HG03159 (cell line): ENCODE measurements around the gene SEMA6A.

ENCODE experiments used
- ATAC-seq: cut with Tn5 transposase; IDR thresholded peaks from one replicate; pipeline ENCODE4 v1.9.1; 2021; ENCODE audit warnings: mild to moderate bottlenecking, moderate library complexity; ENCODE audit not compliant: unreplicated experiment

Gene SEMA6A, protein sequence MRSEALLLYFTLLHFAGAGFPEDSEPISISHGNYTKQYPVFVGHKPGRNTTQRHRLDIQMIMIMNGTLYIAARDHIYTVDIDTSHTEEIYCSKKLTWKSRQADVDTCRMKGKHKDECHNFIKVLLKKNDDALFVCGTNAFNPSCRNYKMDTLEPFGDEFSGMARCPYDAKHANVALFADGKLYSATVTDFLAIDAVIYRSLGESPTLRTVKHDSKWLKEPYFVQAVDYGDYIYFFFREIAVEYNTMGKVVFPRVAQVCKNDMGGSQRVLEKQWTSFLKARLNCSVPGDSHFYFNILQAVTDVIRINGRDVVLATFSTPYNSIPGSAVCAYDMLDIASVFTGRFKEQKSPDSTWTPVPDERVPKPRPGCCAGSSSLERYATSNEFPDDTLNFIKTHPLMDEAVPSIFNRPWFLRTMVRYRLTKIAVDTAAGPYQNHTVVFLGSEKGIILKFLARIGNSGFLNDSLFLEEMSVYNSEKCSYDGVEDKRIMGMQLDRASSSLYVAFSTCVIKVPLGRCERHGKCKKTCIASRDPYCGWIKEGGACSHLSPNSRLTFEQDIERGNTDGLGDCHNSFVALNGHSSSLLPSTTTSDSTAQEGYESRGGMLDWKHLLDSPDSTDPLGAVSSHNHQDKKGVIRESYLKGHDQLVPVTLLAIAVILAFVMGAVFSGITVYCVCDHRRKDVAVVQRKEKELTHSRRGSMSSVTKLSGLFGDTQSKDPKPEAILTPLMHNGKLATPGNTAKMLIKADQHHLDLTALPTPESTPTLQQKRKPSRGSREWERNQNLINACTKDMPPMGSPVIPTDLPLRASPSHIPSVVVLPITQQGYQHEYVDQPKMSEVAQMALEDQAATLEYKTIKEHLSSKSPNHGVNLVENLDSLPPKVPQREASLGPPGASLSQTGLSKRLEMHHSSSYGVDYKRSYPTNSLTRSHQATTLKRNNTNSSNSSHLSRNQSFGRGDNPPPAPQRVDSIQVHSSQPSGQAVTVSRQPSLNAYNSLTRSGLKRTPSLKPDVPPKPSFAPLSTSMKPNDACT

DNA sequence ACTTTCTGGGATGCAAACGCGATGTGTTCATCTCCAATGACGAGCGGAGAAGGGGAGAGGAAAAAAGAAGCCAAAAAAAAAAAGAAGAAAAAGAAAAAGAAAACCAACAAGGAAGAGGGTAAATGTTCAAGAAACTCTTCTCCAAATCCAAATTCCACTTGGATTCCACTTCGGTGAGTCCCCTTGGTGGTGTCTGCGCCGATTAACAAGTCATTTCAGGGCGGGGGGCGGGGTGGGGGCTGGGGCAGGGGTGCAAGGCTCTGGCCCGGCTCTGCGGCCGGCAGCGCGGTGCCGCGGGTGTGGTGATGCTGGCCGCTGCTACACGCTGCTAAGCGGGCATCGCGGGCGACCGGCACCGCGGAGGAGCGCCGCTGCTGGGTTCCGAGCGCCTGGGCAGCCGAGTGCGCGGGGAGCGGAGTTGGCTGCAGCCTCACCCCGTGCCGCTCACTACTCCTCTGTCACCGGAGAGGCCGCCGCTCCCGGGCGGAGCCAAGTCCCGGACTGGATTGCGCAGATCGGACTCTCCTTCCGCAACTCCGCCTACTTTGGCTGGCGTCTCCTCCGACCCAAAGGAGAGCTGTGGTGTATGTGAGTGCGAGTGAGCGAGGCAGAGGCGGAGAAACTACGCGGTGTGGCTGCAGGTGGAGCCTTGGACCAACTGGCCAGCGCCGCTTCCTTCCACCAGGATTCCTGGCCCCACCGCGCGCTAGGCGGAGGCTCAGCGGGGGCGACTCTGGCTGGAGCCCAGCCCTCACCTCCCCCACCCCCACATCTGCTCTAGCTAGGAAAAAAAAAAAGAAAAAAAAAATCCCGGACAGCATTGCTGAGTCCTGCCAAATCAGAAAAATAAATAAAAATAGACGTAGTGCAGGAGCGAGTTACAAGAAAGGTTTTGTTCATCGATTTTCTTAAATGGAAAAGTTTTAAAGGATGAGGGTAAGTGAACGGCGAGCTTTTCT lies at the start of gene SEMA6A:
Gene SEMA6A, minus strand, starts transcription at position 457 of the 959 bp plus-strand sequence. CDS start 69,879 bp downstream, outside the sequence.
- ATAC-seq, result peak; percentile 55

DNA sequence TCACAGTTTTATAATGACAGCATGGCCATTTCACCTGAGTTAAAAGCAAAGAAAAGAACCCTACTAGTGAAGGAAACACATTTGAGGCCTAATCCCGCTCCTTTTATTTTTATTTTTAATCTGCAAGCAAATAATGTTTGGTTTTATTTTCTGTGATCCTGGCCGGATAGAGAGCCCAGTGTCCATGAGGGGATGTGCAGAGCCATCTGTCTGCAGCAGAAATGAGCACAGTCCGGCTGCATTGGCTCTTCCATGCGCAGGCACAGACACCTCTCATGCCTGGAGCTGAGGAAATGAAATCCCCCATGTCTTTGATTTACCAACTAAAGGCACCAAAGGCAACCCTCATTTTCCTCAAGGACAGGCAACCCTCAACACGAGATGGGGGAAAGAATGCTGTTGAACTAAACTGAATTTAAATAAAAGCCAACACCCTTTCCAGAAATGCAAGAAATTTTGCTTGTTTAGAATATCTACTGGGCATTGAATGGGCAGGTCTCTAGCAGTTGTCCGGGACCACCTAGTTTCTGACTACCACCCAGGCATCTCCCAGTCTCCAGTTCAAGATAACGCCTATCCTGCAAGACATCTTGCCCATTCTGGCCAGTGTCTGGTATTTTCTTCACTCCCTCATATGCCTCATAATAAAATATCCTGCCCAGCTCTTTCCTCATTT lies 47.9 kb upstream of the SEMA6A start:
- ATAC-seq, result no peak

DNA sequence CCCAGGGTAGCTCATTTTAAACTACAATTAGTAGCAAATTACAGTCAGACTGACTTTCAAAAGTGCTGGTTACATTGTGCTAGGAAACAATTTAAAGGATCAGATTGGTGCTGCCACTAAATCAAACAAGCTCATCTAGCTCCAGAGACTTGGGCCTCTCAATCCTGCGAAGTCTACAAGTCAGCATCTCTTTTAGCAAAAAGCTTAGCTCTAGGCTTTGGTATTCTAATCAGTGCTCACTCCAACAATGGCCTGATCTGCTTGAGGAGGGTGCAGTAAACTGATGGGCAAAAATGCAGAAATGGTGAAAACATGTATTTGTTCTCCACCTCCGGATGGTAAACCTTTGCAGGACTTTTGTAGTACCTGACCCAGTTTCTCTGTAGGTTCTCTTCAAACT lies 47.0 kb upstream of the SEMA6A start:
- no peak for ATAC-seq

DNA sequence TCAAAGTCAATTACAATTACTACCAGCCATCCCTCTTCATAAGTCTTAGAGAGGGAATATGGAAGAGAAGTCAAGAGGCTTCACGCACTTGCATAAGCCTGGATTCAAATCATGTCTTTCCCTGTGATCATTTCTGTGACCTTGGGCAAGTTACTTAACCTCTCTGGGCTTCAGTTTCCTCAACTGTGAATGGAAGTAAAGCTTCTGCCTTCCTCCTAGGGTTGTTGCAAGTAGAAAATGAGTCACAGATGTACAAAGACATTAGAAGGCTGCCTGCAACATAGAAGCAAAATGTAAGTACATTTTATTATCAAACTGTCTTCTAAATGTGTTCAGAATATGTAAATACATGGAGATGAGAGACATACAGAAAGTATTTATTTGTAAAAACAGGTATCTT lies 42.3 kb upstream of the SEMA6A start:
- ATAC-seq, result no peak

DNA sequence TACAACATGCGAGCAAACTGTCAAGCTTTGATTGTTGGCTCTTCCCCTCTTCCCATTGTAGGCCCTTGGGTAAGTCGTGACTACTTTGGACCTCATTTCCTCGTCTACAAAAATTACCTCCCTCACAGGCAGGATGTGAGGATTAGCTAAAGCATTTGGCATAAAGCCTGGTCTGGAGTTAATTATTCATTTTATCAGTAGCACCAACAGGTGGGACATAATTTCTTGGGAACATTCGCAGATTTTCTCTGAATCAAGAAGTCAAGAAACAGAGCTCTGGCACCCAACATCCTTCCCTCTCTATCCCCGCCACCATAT lies 39.9 kb upstream of the SEMA6A start:
- no peak for ATAC-seq

DNA sequence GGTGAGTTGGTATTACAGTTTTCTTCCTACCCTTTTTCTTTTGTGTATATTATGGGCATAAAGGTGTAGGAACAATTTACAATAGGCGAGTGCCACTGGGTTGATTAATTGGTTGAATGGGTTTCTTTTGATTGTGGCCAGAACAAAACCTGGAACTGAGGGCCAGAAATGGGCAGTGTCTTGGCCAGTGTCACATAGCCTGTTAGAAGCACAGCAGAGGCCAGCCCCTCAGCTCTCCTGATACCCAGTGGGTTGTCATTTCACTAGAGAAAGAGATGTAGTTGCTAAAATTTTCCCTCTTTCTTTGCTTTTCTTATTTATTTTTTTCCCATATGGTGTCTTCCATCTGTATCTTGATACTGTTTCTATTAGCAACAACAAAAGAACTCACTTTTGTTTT lies 38.8 kb upstream of the SEMA6A start:
- ATAC-seq, result peak; percentile 22

DNA sequence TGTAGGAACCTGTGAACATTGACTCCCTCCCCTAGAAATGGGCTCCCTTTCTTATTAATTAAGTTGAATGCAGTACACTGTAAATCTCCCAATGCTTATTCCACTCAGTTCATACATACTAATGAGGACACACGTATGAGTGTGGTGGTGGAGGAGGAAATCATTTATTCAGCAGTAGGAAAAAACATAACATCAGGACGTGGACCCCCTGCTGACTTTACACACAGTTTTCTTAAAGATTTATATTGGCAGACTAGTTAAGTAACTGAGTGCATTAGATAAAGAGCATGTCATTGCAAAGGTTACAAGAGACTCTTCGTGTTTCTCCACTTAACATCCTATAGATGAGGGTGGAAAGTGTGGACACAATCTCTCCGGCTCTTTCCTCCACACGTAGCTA lies 37.8 kb upstream of the SEMA6A start:
- ATAC-seq, result no peak

DNA sequence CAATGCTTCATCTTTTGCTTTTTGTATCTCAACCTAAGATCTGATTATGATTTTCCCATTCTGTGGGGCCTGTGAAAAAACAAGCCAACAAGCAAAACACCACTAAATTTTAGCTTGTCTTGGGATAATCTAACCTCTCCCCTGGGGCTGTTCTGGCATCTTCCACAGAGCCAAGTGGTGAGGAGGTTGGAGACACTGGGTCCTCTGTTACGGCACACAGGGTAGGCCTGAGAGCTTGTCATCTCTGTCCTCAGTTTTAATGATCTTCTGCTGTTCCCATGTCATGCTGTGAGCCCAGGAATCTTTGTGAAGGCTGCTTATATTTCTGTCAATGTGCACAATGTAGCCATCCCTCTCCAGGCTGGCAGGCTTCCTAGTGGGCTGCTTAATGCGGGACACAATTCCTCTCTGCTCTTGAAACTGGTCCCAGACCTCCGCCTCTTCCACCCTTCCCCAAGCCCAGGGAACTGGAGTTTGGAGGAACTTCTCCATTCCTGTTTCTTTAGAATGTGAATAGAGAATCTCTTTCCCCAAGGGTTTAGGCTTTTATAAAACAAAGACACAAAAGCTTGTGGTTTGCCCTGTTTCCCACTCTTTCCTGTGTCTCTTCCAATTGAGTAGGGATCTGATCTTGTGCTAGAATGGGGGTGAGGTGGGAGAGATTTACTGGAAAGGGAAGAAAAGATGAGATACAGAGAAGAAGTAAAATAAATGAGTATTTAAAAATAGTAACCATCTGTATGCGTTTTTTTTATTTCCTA lies 30.9 kb upstream of the SEMA6A start:
- no peak for ATAC-seq

DNA sequence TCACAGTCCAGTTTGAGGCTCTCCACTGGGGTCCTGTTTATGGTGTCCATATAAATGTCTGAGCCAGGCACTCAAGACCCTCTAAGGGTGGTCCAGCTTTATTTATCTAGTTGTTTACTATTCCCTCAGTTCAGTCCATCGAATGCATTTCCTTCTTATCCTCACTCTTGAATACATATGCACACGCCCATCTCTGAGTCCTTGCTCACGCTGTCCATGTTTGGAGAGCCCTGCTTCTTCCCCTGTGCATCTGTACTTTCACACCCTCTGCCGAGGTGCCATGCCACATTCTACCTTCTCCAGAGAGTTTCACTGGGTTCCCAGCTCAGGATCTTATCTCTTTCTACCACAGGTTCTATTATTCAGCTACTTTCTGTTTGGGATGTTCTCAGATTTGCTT lies 30.2 kb upstream of the SEMA6A start:
- no peak for ATAC-seq

DNA sequence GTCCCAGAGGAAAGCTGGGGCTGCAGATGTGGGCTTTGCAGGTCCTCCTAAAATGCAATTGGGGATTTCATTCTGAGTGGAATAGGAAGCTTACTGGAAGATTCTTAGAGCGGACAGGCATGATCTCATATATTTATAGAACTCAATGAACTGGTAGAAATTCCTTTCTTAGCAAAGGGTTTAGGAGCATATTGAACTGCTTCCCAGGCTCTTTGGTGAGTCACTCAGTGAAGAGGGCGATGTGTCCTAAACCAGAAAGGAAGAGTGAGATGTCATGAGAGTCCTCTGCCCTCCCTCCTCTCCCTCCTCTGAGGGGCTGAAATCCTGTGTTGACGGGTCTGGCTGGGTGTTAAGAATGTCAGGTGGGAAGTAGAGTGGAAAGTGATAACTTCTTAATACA lies 26.3 kb upstream of the SEMA6A start:
- ATAC-seq, result no peak

DNA sequence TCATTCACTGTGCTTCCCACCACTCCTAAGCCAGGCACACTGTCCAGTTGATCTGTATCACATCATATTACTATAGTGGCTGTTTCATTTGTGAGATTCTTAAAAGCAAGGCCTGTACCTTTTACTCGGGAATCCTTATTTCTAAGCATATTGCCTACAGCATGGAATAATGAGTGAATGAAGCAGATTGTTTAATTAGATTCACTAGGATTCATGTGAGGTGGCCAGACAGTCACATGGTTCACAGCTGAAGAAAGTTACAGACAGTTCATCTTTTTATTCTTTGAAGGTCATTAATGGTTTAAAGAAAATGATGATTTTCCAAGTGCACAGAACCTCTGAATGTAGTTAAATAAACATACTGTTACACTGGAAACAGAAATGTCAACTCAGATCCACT lies 24.3 kb upstream of the SEMA6A start:
- ATAC-seq, result no peak

DNA sequence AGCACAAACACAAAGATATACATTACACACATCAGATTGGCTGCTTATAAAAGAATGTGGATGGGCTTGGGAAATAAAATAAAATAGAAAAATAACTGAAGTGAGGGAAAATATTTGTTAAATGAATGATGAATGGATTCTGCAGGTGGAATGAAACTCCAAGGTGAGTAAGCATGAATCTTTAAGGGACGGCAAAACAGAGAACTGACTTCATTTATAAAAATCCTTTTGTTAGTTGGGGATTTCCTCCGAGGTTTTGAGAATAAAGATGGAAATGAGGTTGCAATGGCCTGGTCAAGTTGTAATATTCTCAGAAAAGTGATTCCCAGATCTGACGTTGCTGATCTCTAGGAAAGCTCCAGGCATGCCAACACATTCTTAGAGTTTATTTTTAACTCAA lies 20.9 kb upstream of the SEMA6A start:
- no peak for ATAC-seq

DNA sequence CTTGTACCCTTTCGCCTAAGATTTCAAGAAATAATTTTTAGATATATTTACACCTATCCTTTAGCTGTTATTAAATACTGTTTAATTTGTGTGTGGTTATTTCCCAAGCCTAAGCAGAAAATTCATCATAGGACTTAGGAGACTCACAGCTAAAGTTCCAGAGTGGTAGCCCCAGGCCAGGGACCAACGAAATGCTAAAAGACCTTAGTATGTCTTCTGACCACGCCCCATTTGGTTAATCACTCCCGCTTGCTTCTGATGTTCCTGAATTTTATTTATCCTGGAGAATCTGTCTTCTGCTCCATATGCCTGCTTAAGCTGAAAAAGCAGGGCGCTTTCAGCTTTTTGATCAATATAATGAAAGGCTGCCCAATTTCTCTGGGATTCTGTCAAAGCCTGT lies 18.7 kb upstream of the SEMA6A start:
- ATAC-seq, result no peak

DNA sequence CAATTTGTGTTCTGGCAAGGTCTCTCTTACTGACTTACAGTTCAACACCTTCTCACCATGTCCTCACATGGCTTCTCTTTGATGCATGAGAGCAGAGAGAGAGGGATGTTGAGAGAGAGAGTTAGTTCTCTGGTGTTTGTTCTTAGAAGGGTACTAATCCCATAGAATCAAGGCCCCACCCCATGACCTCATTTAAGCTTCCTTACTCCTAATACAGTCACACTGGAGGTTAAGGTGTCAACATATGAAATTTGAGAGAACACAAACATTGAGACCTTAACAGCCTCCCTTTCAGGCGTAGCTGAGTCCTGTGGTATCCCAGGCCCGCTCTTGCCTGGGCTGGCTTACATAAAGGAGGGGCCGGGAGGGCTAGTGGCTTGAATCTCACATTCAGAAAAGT lies 10.6 kb upstream of the SEMA6A start:
- no peak for ATAC-seq

DNA sequence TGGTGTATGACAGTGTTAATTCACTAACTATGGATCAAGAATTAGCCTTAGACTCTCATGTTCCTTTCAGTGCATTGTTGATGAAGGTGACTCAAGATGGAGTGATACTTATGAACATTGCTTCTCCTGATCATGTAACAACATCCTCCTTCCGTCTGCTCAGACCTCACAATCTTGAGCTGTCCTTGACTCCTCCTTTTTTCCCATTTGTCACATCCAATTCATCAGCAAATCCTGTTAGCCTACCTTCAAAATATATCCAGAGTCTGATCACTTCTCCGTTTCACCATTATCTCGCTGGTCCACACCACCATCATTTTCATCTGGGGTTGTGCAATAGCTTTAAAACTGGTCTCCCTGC lies 9.2 kb upstream of the SEMA6A start:
- no peak for ATAC-seq

DNA sequence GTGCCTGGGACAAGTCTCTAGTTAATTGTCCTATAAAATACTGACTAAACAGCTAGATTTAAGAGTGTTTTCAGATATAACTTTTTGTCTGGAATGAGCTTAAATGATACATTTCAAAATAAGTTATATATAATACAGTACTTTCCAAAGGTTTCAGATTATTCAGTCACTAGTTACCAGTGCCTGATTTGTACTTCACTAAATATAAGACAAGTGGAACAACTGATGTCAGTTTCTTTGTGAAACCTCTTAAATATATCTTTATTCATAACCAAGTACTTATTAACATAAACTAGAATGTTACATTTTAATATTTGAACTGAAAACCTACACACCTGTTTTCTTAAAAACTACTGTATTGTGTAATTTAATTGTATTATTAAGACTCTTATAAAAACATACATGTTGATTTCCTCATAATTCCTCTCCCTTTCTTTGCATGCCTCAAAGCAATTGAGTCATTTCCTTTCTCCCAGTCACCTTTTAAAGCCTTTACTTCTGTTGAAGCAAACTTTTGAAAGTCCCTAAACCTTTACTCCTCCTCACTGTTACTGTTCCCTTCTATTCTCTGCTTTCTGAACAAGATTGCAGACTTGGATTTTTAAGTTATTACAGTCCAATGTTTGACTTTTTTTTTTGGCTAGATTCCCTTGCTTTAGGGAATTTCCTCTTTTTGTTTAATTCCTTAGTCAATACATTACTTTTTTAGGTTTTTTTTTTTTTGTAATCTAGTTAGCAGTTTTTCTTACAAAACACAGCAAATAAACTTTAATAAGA lies 8.7 kb upstream of the SEMA6A start:
- no peak for ATAC-seq

DNA sequence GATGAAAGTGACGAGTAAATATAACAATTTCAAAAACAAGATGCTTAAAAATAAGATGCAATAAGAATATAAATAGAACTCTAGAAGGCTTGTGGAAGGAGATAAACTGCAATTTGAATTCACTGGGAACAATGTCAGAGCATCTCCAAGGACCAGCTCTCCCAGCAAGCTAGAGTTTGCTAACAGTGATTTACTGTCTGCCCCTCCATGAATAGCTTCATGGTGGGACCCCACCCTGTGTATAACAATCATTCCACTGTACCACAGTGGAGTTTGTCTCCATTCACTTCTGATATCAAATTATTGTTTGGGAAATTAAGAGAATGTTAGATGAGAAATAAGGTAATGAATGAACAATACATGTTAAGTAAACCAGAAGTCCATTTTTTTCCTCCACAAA lies 7.3 kb upstream of the SEMA6A start:
- ATAC-seq, result no peak

DNA sequence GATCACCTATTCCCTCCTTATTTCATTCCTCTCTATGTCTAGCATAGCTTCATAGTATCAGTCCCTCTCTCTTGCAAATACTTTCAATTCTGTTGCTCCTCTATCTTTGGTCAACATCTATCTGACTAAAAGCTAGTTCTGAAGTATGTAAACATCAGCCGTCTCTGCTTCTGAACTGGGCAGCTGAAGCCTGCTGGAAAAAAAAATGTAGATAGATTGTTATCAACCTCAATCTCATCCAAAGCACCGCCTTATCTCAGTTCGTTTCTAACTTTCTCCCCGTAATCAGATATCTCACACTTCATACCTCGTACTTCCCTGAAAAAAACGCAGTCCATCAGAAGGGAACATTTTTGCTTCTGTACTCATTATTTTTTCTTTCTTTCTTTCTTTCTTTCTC lies 4.5 kb upstream of the SEMA6A start:
- ATAC-seq, result no peak

DNA sequence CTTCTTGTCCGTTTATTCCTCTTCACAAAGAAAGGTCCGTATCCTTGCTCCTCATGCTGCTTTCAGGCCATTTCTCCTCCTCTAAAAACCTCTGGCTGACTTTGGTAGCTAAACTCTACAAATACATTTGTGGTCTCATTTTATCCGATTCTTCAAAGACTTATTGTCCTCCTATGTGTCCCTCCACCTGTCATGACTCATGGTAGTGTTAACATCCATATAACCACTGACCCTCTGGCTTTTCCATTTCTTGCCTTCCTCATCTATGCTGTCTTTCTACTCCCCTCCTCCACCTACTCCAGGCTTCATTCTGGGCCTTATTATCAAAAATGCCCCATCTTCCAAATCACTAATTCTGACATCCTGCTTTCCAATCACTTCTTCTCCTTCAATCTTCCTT lies 4.1 kb upstream of the SEMA6A start:
- no peak for ATAC-seq
